Progenitor cell of endocrine pancreas (in vitro differentiated cells): ENCODE data around the gene PSMG3. TPM values are rescaled to one million over a fixed set of nuclear protein-coding genes. Genes with fewer than 3 reads are reported as not detected.

Experiments
- DNase-seq: peaks from one replicate; pipeline ENCODE4 v3.0.0; 2021; ENCODE audit warnings: low spot score; ENCODE audit not compliant: unreplicated experiment
- H3K27ac Mint-ChIP-seq: 2 replicates; pipeline ENCODE4 v1.8.0; 2021; ENCODE audit warnings: mild to moderate bottlenecking, moderate library complexity, mixed read lengths
- H3K27me3 Mint-ChIP-seq: 2 replicates; pipeline ENCODE4 v1.8.0; 2021; ENCODE audit warnings: mixed read lengths
- H3K36me3 Mint-ChIP-seq: 2 replicates; pipeline ENCODE4 v1.8.0; 2022; ENCODE audit warnings: mixed read lengths; ENCODE audit not compliant: insufficient read depth
- H3K4me1 Mint-ChIP-seq: 2 replicates; pipeline ENCODE4 v1.8.0; 2021; ENCODE audit warnings: low read depth, mixed read lengths
- H3K4me3 Mint-ChIP-seq: 2 replicates; pipeline ENCODE4 v1.8.0; 2021; ENCODE audit warnings: low read depth, mild to moderate bottlenecking, moderate library complexity, mixed read lengths
- H3K9me3 Mint-ChIP-seq: 2 replicates; pipeline ENCODE4 v1.8.0; 2021; ENCODE audit warnings: low read depth, mixed read lengths
- CTCF ChIP-seq: fragments of 200-600 bp; sonication (generic); IDR thresholded peaks from one replicate; pipeline ENCODE4 v1.5.0; 2021; ENCODE audit warnings: antibody characterized with exemption, mild to moderate bottlenecking; ENCODE audit not compliant: unreplicated experiment
- total RNA-seq: library from RNA; stranded (reverse); gene quantifications from 2 replicates; pipeline ENCODE4 v1.2.1, GENCODE V29; 2021

Gene PSMG3
- total RNA-seq, 1 donor from 2014 or later: 29.1 TPM

GRCh38 chr7:1610678-1611302 lies 41.0 kb upstream of the PSMG3 start:
- H3K27me3 Mint-ChIP-seq: peaks cover 28% of the 10 kb centered on the region
- DNase-seq: no peak
- H3K4me3 Mint-ChIP-seq: no peak overlapping the region
- no peak overlapping the region for H3K27ac Mint-ChIP-seq
- H3K4me1 Mint-ChIP-seq: peaks cover 3% of the 10 kb centered on the region
- TF ChIP-seq CTCF: no peak
- H3K9me3 Mint-ChIP-seq: no peaks in the 10 kb centered on the region
- H3K36me3 Mint-ChIP-seq: no peaks in the 10 kb centered on the region

- Mint-ChIP-seq H3K27ac (no peak overlapping the region), H3K36me3 (no peaks in the 10 kb centered on the region), H3K4me1 (peaks cover 3% of the 10 kb centered on the region), H3K27me3 (peaks cover 26% of the 10 kb centered on the region), H3K9me3 (no peaks in the 10 kb centered on the region), H3K4me3 (no peak overlapping the region)
- no peak for DNase-seq
- TF ChIP-seq CTCF: no peak
Measured at GRCh38 chr7:1610013-1610677, 40.3 kb upstream of the PSMG3 start.

GRCh38 chr7:1609023-1609422 lies 39.2 kb upstream of the PSMG3 start:
- DNase-seq: no peak
- Mint-ChIP-seq H3K4me1 (peaks cover 3% of the 10 kb centered on the region), H3K4me3 (no peak overlapping the region), H3K9me3 (no peaks in the 10 kb centered on the region), H3K36me3 (no peaks in the 10 kb centered on the region), H3K27me3 (peaks cover 18% of the 10 kb centered on the region), H3K27ac (no peak overlapping the region)
- no peak for TF ChIP-seq CTCF

GRCh38 chr7:1608318-1608717 lies 38.5 kb upstream of the PSMG3 start:
- H3K9me3 Mint-ChIP-seq: no peaks in the 10 kb centered on the region
- peaks cover 3% of the 10 kb centered on the region for H3K4me1 Mint-ChIP-seq
- H3K4me3 Mint-ChIP-seq: no peak overlapping the region
- no peaks in the 10 kb centered on the region for H3K36me3 Mint-ChIP-seq
- DNase-seq: no peak
- no peak overlapping the region for H3K27ac Mint-ChIP-seq
- TF ChIP-seq CTCF: no peak
- peaks cover 18% of the 10 kb centered on the region for H3K27me3 Mint-ChIP-seq

- H3K27me3 Mint-ChIP-seq: peaks cover 18% of the 10 kb centered on the region
- peaks cover 3% of the 10 kb centered on the region for H3K4me1 Mint-ChIP-seq
- no peaks in the 10 kb centered on the region for H3K9me3 Mint-ChIP-seq
- DNase-seq: no peak
- no peak for TF ChIP-seq CTCF
- H3K27ac Mint-ChIP-seq: no peak overlapping the region
- H3K4me3 Mint-ChIP-seq: no peak overlapping the region
- no peaks in the 10 kb centered on the region for H3K36me3 Mint-ChIP-seq
Measured at GRCh38 chr7:1607696-1608095, 37.9 kb upstream of the PSMG3 start.
